ENCODE results near the gene REPIN1.

GRCh38 chr7:150412518-150413488 is 44.2 kb downstream of the REPIN1 start:
- TF ChIP-seq CTCF (IDR thresholded peaks at IDR 0.05; ENCODE audit: borderline replicate concordance, extremely low read depth, low read length, poor library complexity, severe bottlenecking) = no peak
- TF ChIP-seq EZH2 (IDR thresholded peaks at IDR 0.05; ENCODE audit: borderline replicate concordance, low read depth, low read length, severe bottlenecking) = no peak

Data from DND-41 (cell line).